ENCODE measurements around the gene AHI1. TPM values are rescaled to one million over a fixed set of nuclear protein-coding genes. Genes with fewer than 3 reads are reported as not detected.

The AHI1 gene
- total RNA-seq, 6 experiments from 2014 or later = 14.6 to 19.1 (median 17.0) TPM

DNA sequence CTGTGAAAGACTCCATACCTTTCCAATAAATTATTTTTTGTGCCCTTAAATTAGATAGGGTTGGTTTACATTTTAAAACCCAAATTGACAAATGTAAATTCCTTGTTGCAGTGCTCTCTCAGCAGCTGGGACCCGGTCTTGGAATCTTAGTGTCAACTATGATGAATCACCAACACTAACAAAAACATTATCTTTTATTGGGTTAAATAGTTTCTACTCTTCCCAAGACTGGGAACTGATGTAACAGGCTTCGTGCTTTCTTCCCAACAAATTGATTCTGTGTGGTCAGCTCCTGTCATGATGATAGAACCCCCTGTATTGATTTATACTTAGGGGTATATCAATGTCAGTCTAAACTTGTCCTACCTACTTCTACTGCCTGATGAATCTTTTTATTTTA lies 23.2 kb upstream of the AHI1 start:
- Mint-ChIP-seq H3K27ac (no peak overlapping the region), H3K9me3 (no peaks in the 10 kb centered on the region), H3K4me3 (no peak overlapping the region), H3K27me3 (ENCODE audit: insufficient read depth) (no peaks in the 10 kb centered on the region), H3K36me3 (ENCODE audit: low read depth) (no peaks in the 10 kb centered on the region; the same call in 1 of the 2 replicates), H3K4me1 (ENCODE audit: low read depth) (peaks cover 29% of the 10 kb centered on the region)
- TF ChIP-seq, protein P1, sequence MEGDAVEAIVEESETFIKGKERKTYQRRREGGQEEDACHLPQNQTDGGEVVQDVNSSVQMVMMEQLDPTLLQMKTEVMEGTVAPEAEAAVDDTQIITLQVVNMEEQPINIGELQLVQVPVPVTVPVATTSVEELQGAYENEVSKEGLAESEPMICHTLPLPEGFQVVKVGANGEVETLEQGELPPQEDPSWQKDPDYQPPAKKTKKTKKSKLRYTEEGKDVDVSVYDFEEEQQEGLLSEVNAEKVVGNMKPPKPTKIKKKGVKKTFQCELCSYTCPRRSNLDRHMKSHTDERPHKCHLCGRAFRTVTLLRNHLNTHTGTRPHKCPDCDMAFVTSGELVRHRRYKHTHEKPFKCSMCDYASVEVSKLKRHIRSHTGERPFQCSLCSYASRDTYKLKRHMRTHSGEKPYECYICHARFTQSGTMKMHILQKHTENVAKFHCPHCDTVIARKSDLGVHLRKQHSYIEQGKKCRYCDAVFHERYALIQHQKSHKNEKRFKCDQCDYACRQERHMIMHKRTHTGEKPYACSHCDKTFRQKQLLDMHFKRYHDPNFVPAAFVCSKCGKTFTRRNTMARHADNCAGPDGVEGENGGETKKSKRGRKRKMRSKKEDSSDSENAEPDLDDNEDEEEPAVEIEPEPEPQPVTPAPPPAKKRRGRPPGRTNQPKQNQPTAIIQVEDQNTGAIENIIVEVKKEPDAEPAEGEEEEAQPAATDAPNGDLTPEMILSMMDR (IDR thresholded peaks at IDR 0.05) = no peak
- no peak for DNase-seq

DNA sequence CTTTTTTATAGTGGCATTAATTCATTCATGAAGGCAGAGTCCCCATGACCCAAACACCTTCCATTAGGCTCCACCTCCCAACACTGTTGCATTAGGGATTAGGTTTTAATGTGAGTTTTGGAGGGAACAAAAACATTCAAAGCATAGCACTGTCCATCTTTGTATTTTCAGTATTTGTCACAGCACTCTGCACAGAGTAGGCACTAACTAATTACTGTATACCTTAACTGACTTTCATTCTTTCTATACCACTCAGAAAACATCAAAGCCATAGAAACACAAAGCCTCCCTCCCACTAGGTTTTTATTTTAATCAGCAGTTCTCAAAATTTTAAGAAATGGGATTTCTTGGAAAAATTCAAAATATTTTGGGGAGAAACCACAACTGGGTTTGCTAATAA lies 21.8 kb upstream of the AHI1 start:
- Mint-ChIP-seq H3K27ac (no peak overlapping the region), H3K4me1 (ENCODE audit: low read depth) (peaks cover 29% of the 10 kb centered on the region), H3K36me3 (ENCODE audit: low read depth) (no peaks in the 10 kb centered on the region; the same call in 1 of the 2 replicates), H3K27me3 (ENCODE audit: insufficient read depth) (no peaks in the 10 kb centered on the region; the same call in 1 of the 2 replicates), H3K4me3 (no peak overlapping the region), H3K9me3 (no peaks in the 10 kb centered on the region)
- no peak for DNase-seq
- TF ChIP-seq, protein P1 (IDR thresholded peaks at IDR 0.05) = no peak

DNA sequence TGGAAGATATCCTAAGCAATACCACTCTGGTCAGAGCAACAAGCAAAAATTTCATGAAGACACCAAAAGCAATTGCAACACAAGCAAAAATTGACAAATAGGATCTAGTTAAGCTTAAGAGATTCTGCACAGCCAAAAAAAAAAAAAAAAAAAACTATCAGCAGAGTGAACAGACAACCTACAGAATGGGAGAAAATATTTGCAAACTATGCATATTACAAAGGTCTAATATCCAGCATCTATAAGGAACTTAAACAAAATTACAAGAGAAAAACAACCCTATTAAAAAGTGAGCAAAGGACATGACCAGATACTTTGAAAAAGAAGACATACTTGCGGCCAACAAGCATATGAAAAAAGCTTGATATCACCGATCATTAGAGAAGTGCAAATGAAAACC lies 20.0 kb upstream of the AHI1 start:
- no peak overlapping the region for H3K4me3 Mint-ChIP-seq
- TF ChIP-seq, protein P1 (IDR thresholded peaks at IDR 0.05) = no peak
- no peaks in the 10 kb centered on the region for H3K9me3 Mint-ChIP-seq
- H3K36me3 Mint-ChIP-seq (ENCODE audit: low read depth) = no peaks in the 10 kb centered on the region; the same call in 1 of the 2 replicates
- H3K27me3 Mint-ChIP-seq (ENCODE audit: insufficient read depth) = no peaks in the 10 kb centered on the region; the same call in 1 of the 2 replicates
- H3K4me1 Mint-ChIP-seq (ENCODE audit: low read depth) = peaks cover 21% of the 10 kb centered on the region
- H3K27ac Mint-ChIP-seq = no peak overlapping the region
- no peak for DNase-seq

DNA sequence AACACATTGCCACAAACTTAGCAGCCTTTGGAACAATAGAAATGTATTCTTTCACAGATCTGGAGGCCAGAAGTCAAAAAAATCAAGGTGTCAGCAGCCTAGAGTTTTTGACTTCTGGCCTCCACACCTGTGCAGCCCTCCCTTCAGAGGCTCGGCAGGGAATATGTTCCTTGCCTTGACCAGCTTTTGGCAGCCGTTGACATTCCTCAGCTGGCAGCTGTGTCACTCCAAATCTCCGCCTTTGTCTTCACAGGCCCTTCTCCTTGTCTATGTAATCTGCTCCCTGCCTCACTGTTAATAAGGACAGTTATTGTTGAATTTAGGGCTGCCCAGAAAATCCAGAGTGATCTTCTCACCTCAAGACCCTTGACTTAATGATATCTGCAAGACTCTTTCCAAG lies 17.2 kb upstream of the AHI1 start:
- no peaks in the 10 kb centered on the region; the same call in 1 of the 2 replicates for H3K36me3 Mint-ChIP-seq (ENCODE audit: low read depth)
- no peak overlapping the region for H3K27ac Mint-ChIP-seq
- H3K4me1 Mint-ChIP-seq (ENCODE audit: low read depth) = no peaks in the 10 kb centered on the region
- no peak overlapping the region for H3K4me3 Mint-ChIP-seq
- no peaks in the 10 kb centered on the region for H3K9me3 Mint-ChIP-seq
- DNase-seq = no peak
- H3K27me3 Mint-ChIP-seq (ENCODE audit: insufficient read depth) = no peaks in the 10 kb centered on the region; the same call in 1 of the 2 replicates
- TF ChIP-seq, protein P1 (IDR thresholded peaks at IDR 0.05) = no peak

DNA sequence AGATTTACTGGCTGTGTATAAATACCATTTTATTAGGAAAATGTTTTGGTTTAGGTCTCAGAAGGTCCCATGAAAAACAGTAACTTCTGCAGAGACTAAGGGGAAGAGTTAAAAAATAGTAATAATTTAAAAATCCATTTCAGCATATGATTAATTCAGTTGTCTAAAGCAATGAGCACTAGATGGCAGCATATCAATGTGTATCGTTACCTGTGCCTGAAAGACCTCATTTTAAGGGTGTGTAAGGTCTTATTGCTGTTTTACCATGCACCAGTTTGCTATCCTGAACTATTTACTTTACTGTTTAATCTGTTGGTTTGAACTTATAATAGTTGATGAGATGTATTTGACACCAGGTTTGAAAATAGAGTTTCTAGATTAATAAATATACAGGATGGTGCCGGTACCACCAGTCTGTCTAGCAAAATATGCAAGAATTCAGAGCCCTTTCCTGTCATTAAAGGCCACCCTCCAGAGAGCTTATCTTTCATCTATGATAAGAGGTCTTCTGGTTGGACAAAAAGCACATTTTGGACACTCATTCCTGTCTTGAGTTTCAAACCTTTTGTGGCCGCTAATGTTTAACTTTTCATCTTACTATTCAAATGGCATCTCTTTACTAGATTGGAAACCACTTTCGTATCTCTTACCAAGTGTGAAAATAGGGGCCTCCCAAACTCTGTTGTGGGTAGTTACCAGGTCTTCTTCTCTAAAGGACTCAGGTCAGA lies 8.9 kb upstream of the AHI1 start:
- no peak overlapping the region for H3K4me3 Mint-ChIP-seq
- peak; percentile 53 for DNase-seq
- TF ChIP-seq, protein P1 (IDR thresholded peaks at IDR 0.05) = peak; percentile 85
- H3K27ac Mint-ChIP-seq = no peak overlapping the region
- no peaks in the 10 kb centered on the region for H3K36me3 Mint-ChIP-seq (ENCODE audit: low read depth)
- H3K4me1 Mint-ChIP-seq (ENCODE audit: low read depth) = peaks cover 29% of the 10 kb centered on the region
- H3K27me3 Mint-ChIP-seq (ENCODE audit: insufficient read depth) = no peaks in the 10 kb centered on the region
- H3K9me3 Mint-ChIP-seq = no peaks in the 10 kb centered on the region
